D721Med (cell line): ENCODE data around the gene RUFY4.
"Not testable (repeated sequence)": the region's sequence is repeated elsewhere in the genome, so short reads cannot be mapped to it uniquely, and the experiment has no call there.

Experiments
- DNase-seq: peaks from one replicate; pipeline ENCODE4 v3.0.0; 2011; ENCODE audit warnings: low spot score; ENCODE audit not compliant: insufficient read length
- FAIRE-seq: peaks from 2 replicates; lab custom pipeline; 2011; peaks lifted over from hg19 to GRCh38; lab: Jason Lieb, UNC
- CTCF ChIP-seq: IDR thresholded peaks from 2 replicates; pipeline ENCODE4 v1.5.1; 2012; ENCODE audit warnings: mild to moderate bottlenecking, control low read depth; ENCODE audit not compliant: insufficient read depth; ENCODE audit errors: missing control alignments

The RUFY4 gene

GRCh38 chr2:218086478-218086877, 17.4 kb downstream of the RUFY4 start:
- no peak for TF ChIP-seq CTCF
- FAIRE-seq (no peak), DNase-seq (no peak)

GRCh38 chr2:218089259-218089658, 20.2 kb downstream of the RUFY4 start:
- DNase-seq (no peak), FAIRE-seq (no peak)
- TF ChIP-seq CTCF, result no peak

- TF ChIP-seq CTCF, result no peak
- FAIRE-seq (no peak), DNase-seq (no peak)
These were observed 22.7 kb downstream of the RUFY4 start for GRCh38 chr2:218091746-218092145.

GRCh38 chr2:218093879-218094278, 24.8 kb downstream of the RUFY4 start:
- no peak for TF ChIP-seq CTCF
- FAIRE-seq (no peak), DNase-seq (no peak)

GRCh38 chr2:218095853-218096252, 26.8 kb downstream of the RUFY4 start:
- no peak for TF ChIP-seq CTCF

GRCh38 chr2:218097975-218098374, 28.9 kb downstream of the RUFY4 start:
- no peak for TF ChIP-seq CTCF
- DNase-seq (no peak), FAIRE-seq (no peak)

More at GRCh38 chr2:218095853-218096252, 26.8 kb downstream of the RUFY4 start:
- no peak for FAIRE-seq
- no peak for DNase-seq

- DNase-seq, FAIRE-seq: not testable (repeated sequence)
These were observed 39.8 kb downstream of the RUFY4 start for GRCh38 chr2:218108834-218109233.

GRCh38 chr2:218121789-218122188, 52.7 kb downstream of the RUFY4 start:
- DNase-seq, FAIRE-seq: not testable (repeated sequence)

GRCh38 chr2:218122286-218122685, 53.2 kb downstream of the RUFY4 start:
- not testable (repeated sequence) for DNase-seq, FAIRE-seq
